Measurements from ENCODE around the gene NDST3.
A peak's percentile ranks its signal among the peaks of the same experiment; 100 is the strongest.
"Not testable (repeated sequence)": the region's sequence is repeated elsewhere in the genome, so short reads cannot be mapped to it uniquely, and the experiment has no call there.

Gene NDST3

GRCh38 chr4:118180776-118181175 is 146.5 kb downstream of the NDST3 start:
- no peak for DNase-seq (ENCODE audit: low read depth)

- no peak for DNase-seq (ENCODE audit: low read depth)
Observed at GRCh38 chr4:118190903-118191302, 156.6 kb downstream of the NDST3 start.

- DNase-seq (ENCODE audit: low read depth): no peak
Observed at GRCh38 chr4:118193421-118193820, 159.1 kb downstream of the NDST3 start.

- DNase-seq (ENCODE audit: low read depth): peak; percentile 10
Observed at GRCh38 chr4:118206627-118207026, 172.3 kb downstream of the NDST3 start.

- no peak for DNase-seq (ENCODE audit: low read depth)
Observed at GRCh38 chr4:118213101-118213500, 178.8 kb downstream of the NDST3 start.

GRCh38 chr4:118215826-118216225 is 181.5 kb downstream of the NDST3 start:
- DNase-seq (ENCODE audit: low read depth): no peak

GRCh38 chr4:118221227-118221800 is 187.0 kb downstream of the NDST3 start:
- no peak for DNase-seq (ENCODE audit: low read depth)

GRCh38 chr4:118224243-118224829 is 190.1 kb downstream of the NDST3 start:
- peak; percentile 18 for DNase-seq (ENCODE audit: low read depth)

GRCh38 chr4:118225511-118225910 is 191.2 kb downstream of the NDST3 start:
- no peak for DNase-seq (ENCODE audit: low read depth)

- DNase-seq (ENCODE audit: low read depth): no peak
Observed at GRCh38 chr4:118226311-118227010, 192.2 kb downstream of the NDST3 start.

- no peak for DNase-seq (ENCODE audit: low read depth)
Observed at GRCh38 chr4:118235566-118236120, 201.4 kb downstream of the NDST3 start.

GRCh38 chr4:118237531-118237930 is 203.2 kb downstream of the NDST3 start:
- DNase-seq (ENCODE audit: low read depth): no peak

GRCh38 chr4:118249890-118250289 is 215.6 kb downstream of the NDST3 start:
- DNase-seq (ENCODE audit: low read depth): no peak

- no peak for DNase-seq (ENCODE audit: low read depth)
Observed at GRCh38 chr4:118254368-118254767, 220.1 kb downstream of the NDST3 start.

- no peak for DNase-seq (ENCODE audit: low read depth)
Observed at GRCh38 chr4:118259111-118259510, 224.8 kb downstream of the NDST3 start.

GRCh38 chr4:118260309-118260708 is 226.0 kb downstream of the NDST3 start:
- DNase-seq (ENCODE audit: low read depth): no peak

- DNase-seq (ENCODE audit: low read depth): no peak
Observed at GRCh38 chr4:118264096-118264495, 229.8 kb downstream of the NDST3 start.

GRCh38 chr4:118265312-118266144 is 231.2 kb downstream of the NDST3 start:
- DNase-seq (ENCODE audit: low read depth): no peak

GRCh38 chr4:118266145-118266496 is 231.8 kb downstream of the NDST3 start:
- DNase-seq (ENCODE audit: low read depth): not testable (repeated sequence)

- DNase-seq (ENCODE audit: low read depth): no peak
Observed at GRCh38 chr4:118268780-118269179, 234.5 kb downstream of the NDST3 start.

GRCh38 chr4:118270492-118270891 is 236.2 kb downstream of the NDST3 start:
- DNase-seq (ENCODE audit: low read depth): no peak

GRCh38 chr4:118271788-118272187 is 237.5 kb downstream of the NDST3 start:
- DNase-seq (ENCODE audit: low read depth): no peak
